ENCODE results near the gene GDF7.

GRCh38 chr2:20633001-20633400 lies 33.9 kb upstream of the GDF7 start:
- no peak for TF ChIP-seq CTCF (conservative IDR thresholded peaks at IDR 0.05; ENCODE audit: low read length)
- TF ChIP-seq EZH2phosphoT487 (IDR thresholded peaks at IDR 0.05; ENCODE audit: borderline replicate concordance, low read depth, low read length): no peak

Data from OCI-LY7 (cell line).